HFFc6 (cell line): ENCODE results near the gene ZNF695. TPM values are rescaled to one million over a fixed set of nuclear protein-coding genes. Genes with fewer than 3 reads are reported as not detected.
"Not testable (repeated sequence)": the region's sequence is repeated elsewhere in the genome, so short reads cannot be mapped to it uniquely, and the experiment has no call there.

Experiments used
- DNase-seq: peaks from one replicate; pipeline ENCODE4 v3.0.0-alpha.2; 2018
- H3K27ac Mint-ChIP-seq: 2 replicates; pipeline ENCODE4 v1.8.0; 2020; ENCODE audit warnings: mild to moderate bottlenecking, mixed read lengths
- H3K27me3 Mint-ChIP-seq: 2 replicates; pipeline ENCODE4 v1.8.0; 2021; ENCODE audit warnings: mild to moderate bottlenecking, moderate library complexity, mixed read lengths; ENCODE audit not compliant: insufficient read depth
- H3K36me3 Mint-ChIP-seq: 2 replicates; pipeline ENCODE4 v1.8.0; 2021; ENCODE audit warnings: low read depth, mixed read lengths
- H3K4me1 Mint-ChIP-seq: 2 replicates; pipeline ENCODE4 v1.8.0; 2020; ENCODE audit warnings: low read depth, mixed read lengths
- H3K4me3 Mint-ChIP-seq: 2 replicates; pipeline ENCODE4 v1.8.0; 2020; ENCODE audit warnings: mild to moderate bottlenecking, moderate library complexity, mixed read lengths
- H3K9me3 Mint-ChIP-seq: 2 replicates; pipeline ENCODE4 v1.8.0; 2020; ENCODE audit warnings: mild to moderate bottlenecking, mixed read lengths
- CTCF ChIP-seq: fragments of 200-600 bp; sonication (generic); IDR thresholded peaks from 2 replicates; pipeline ENCODE4 v1.5.0; 2021; ENCODE audit warnings: antibody characterized with exemption, mild to moderate bottlenecking
- total RNA-seq, 6 experiments: library from RNA; stranded (reverse); fragmentation: NEBNext Ultra II Directional; extraction: Animal tissue kit (Norgen Biotek cat#: 25700); gene quantifications; 2 replicates in 1 of 6; 3 replicates in 5 of 6; pipeline ENCODE4 v1.2.3, GENCODE V29; 2021

Gene ZNF695
- total RNA-seq, 6 experiments from 2014 or later: 0.78 to 3.2 (median 2.6) TPM

GRCh38 chr1:247043406-247043805, 35.5 kb upstream of the ZNF695 start:
- TF ChIP-seq CTCF: no peak
- peaks cover 93% of the 10 kb centered on the region for H3K9me3 Mint-ChIP-seq
- H3K27ac Mint-ChIP-seq: no peak overlapping the region
- H3K4me1 Mint-ChIP-seq: no peaks in the 10 kb centered on the region
- H3K27me3 Mint-ChIP-seq: no peaks in the 10 kb centered on the region
- H3K4me3 Mint-ChIP-seq: no peak overlapping the region
- DNase-seq: no peak
- peaks cover 73% of the 10 kb centered on the region for H3K36me3 Mint-ChIP-seq

GRCh38 chr1:247037511-247038320, 29.9 kb upstream of the ZNF695 start:
- H3K27ac Mint-ChIP-seq: no peak overlapping the region
- H3K9me3 Mint-ChIP-seq: peaks cover 90% of the 10 kb centered on the region
- H3K27me3 Mint-ChIP-seq: no peaks in the 10 kb centered on the region
- no peak for TF ChIP-seq CTCF
- no peaks in the 10 kb centered on the region for H3K4me1 Mint-ChIP-seq
- no peak for DNase-seq
- H3K36me3 Mint-ChIP-seq: peaks cover 80% of the 10 kb centered on the region
- no peak overlapping the region for H3K4me3 Mint-ChIP-seq

- not testable (repeated sequence) for H3K4me1 Mint-ChIP-seq, H3K27me3 Mint-ChIP-seq, H3K27ac Mint-ChIP-seq, DNase-seq, H3K4me3 Mint-ChIP-seq
- Mint-ChIP-seq H3K9me3 (peaks cover 81% of the 10 kb centered on the region), H3K36me3 (peaks cover 49% of the 10 kb centered on the region)
Observed at GRCh38 chr1:247032306-247032705, 24.4 kb upstream of the ZNF695 start.

- not testable (repeated sequence) for H3K4me1 Mint-ChIP-seq, DNase-seq, H3K27me3 Mint-ChIP-seq, H3K4me3 Mint-ChIP-seq, H3K27ac Mint-ChIP-seq
- H3K9me3 Mint-ChIP-seq: peaks cover 51% of the 10 kb centered on the region
- peaks cover 14% of the 10 kb centered on the region; the same call in 1 of the 2 replicates for H3K36me3 Mint-ChIP-seq
Observed at GRCh38 chr1:247024658-247025057, 16.8 kb upstream of the ZNF695 start.

- Mint-ChIP-seq H3K27me3 (no peaks in the 10 kb centered on the region; the same call in 1 of the 2 replicates), H3K27ac (no peak overlapping the region), H3K36me3 (no peaks in the 10 kb centered on the region; the same call in 1 of the 2 replicates), H3K9me3 (peaks cover 29% of the 10 kb centered on the region), H3K4me3 (no peak overlapping the region), H3K4me1 (peaks cover 1% of the 10 kb centered on the region; the same call in 1 of the 2 replicates)
- DNase-seq: no peak
- no peak for TF ChIP-seq CTCF
Observed at GRCh38 chr1:247013391-247013790, 5.5 kb upstream of the ZNF695 start.

- Mint-ChIP-seq H3K27ac (no peak overlapping the region), H3K4me3 (peak overlapping the region; percentile 99), H3K36me3 (peaks cover 20% of the 10 kb centered on the region), H3K4me1 (peaks cover 8% of the 10 kb centered on the region; the same call in 1 of the 2 replicates), H3K27me3 (peaks cover 2% of the 10 kb centered on the region), H3K9me3 (peaks cover 44% of the 10 kb centered on the region)
- no peak for TF ChIP-seq CTCF
- DNase-seq: no peak
Observed at GRCh38 chr1:247008406-247008799, 546 bp upstream of the ZNF695 start.

GRCh38 chr1:247004081-247004480, 3.8 kb downstream of the ZNF695 start:
- peaks cover 59% of the 10 kb centered on the region for H3K9me3 Mint-ChIP-seq
- H3K36me3 Mint-ChIP-seq: peaks cover 55% of the 10 kb centered on the region
- DNase-seq, H3K4me1 Mint-ChIP-seq, H3K27ac Mint-ChIP-seq, H3K27me3 Mint-ChIP-seq, H3K4me3 Mint-ChIP-seq: not testable (repeated sequence)
